GM13976 (cell line): ENCODE measurements around the gene RSL1D1.

Source experiments
- DNase-seq: peaks from one replicate; pipeline ENCODE4 v3.0.0; 2012; ENCODE audit warnings: low spot score
- CTCF ChIP-seq: IDR thresholded peaks from 2 replicates; pipeline ENCODE4 v1.5.1; 2012; ENCODE audit warnings: borderline replicate concordance, mild to moderate bottlenecking; ENCODE audit not compliant: insufficient read depth; ENCODE audit errors: extremely low read depth, missing control alignments, control extremely low read depth
- in situ Hi-C: fragments of 300-500 bp; cut with MboI; formaldehyde crosslinking; loops from one replicate; pipeline ENCODE4 v1.12.0; 2022; ENCODE audit warnings: low sequenced_read_pairs, mixed read lengths, inconsistent platforms; ENCODE audit not compliant: unreplicated experiment

RSL1D1 gene

DNA sequence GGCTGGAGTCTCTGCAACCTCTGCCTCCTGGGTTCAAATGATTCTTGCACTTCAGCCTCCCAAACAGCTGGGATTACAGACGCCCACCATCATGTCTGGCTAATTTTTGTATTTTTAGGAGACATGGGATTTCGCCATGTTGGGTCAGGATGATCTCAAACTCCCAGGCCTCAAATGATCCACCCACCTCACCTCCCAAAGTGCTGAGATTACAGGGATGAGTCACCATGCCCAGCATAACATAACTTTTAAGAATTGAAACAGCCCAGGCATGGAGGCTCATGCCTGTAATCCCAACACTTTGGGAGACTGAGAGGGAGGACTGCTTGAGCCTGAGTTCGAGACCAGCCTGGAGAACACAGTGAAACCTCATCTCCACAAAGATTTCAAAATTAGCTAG is 2.5 kb downstream of the RSL1D1 start:
- no peak for TF ChIP-seq CTCF
- in situ Hi-C loops: no loop called here
- no peak for DNase-seq

DNA sequence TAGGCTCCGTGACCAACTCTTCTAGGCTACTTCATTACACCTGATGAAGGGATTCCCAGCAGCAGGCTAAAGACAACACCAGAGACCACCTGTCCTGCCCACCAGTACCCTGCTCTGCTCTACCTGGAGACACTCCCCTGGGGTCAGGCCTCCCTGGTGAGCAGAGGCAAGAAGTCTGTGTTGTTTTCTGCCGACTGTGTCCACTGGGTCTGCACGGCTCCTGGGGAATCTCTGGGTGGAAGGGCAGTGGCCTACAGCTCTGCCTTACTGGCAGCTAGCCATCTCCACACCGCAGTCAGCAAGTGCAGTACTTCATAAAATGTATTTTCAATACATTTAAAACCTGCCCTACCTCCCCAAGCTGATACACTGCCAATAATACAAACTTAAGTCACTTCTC is 6.8 kb downstream of the RSL1D1 start:
- no peak for DNase-seq
- in situ Hi-C loops: no loop called here
- no peak for TF ChIP-seq CTCF

GRCh38 chr16:11843861-11844260 is 7.5 kb downstream of the RSL1D1 start:
- in situ Hi-C loops: no loop called here
- DNase-seq: no peak
- no peak for TF ChIP-seq CTCF

DNA sequence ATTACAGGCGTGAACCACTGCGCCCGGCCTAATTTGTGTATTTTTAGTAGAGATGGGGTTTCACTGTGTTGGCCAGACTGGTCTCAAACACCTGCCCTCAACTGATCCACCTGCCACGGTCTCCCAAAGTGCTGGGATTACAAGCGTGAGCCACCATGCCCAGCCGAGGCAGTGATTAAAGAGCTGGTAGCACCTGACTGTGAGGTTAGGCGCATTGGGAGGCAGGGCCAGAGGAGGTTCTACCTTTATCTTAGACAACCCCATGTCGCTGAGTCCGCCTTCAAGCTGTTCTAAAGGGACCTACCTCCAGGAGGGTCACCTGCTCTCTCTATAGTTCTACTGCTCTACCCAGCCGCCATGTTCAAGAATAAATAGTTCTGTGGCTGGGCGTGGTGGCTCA is 8.1 kb downstream of the RSL1D1 start:
- in situ Hi-C loops: no loop called here
- TF ChIP-seq CTCF: no peak
- DNase-seq: no peak

GRCh38 chr16:11841026-11841425 is 10.3 kb downstream of the RSL1D1 start:
- no peak for DNase-seq
- in situ Hi-C loops: no loop called here
- TF ChIP-seq CTCF: no peak

DNA sequence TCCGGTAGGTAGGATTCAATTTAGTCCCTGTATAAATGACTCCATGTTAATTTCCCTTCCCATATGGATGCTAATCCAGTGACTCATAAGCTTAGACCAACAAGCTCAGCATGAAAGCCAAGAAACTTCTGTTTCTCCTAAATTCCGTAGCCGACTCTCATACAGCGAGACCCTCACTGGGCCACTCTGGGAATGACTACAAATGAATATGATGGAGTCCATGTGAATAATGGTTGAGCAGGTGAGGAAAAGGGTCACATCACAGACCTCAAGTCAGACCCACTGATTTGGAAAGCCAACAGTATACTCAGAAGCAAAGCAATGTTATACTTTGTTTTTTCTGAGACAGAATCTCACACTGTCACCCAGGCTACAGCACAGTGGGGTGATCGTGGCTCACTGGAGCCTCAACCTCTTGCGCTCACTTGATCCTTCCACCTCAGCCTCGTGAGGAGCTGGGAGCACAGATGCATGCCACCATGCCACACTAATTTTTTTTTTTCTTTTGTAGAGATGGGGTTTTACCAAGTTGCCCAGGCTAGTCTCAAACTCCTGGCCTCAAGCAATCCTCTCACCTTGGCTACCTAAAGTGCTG is 14.6 kb downstream of the RSL1D1 start:
- no peak for TF ChIP-seq CTCF
- DNase-seq: no peak
- in situ Hi-C loops: no loop called here
